DOHH2 (cell line): ENCODE results near the gene ITGA1.

ENCODE experiments used
- H3F3A ChIP-seq: fragments of 200-600 bp; sonication (generic), shearing (Covaris generic); 2 replicates; pipeline ENCODE4 v1.6.0; 2016; ENCODE audit warnings: antibody characterized with exemption, mild to moderate bottlenecking; ENCODE audit not compliant: control insufficient read depth, insufficient read depth
- H3K27ac ChIP-seq: fragments of 200-600 bp; sonication (generic); 2 replicates; pipeline ENCODE4 v1.5.1; 2014; ENCODE audit warnings: low read depth, mild to moderate bottlenecking, low read length, moderate library complexity
- H3K27me3 ChIP-seq: fragments of 200-600 bp; sonication (generic); 2 replicates; pipeline ENCODE4 v1.6.1; 2014; ENCODE audit warnings: mild to moderate bottlenecking, low read length, mixed read lengths; ENCODE audit not compliant: control insufficient read depth
- H3K36me3 ChIP-seq: fragments of 200-600 bp; sonication (generic); 2 replicates; pipeline ENCODE4 v1.6.1; 2014; ENCODE audit warnings: mild to moderate bottlenecking, low read length, moderate library complexity, mixed read lengths; ENCODE audit not compliant: control insufficient read depth
- H3K4me1 ChIP-seq: fragments of 200-600 bp; sonication (generic); 2 replicates; pipeline ENCODE4 v1.6.1; 2014; ENCODE audit warnings: mild to moderate bottlenecking, low read length, mixed read lengths; ENCODE audit not compliant: control insufficient read depth
- H3K4me2 ChIP-seq: fragments of 200-600 bp; sonication (generic); 2 replicates; pipeline ENCODE4 v1.6.0; 2014; ENCODE audit warnings: mild to moderate bottlenecking, low read length, moderate library complexity
- H3K4me3 ChIP-seq: fragments of 200-600 bp; sonication (generic); 2 replicates; pipeline ENCODE4 v1.5.1; 2014; ENCODE audit warnings: mild to moderate bottlenecking, low read length, mixed read lengths
- H3K79me2 ChIP-seq: fragments of 200-600 bp; sonication (generic); 2 replicates; pipeline ENCODE4 v1.6.1; 2014; ENCODE audit warnings: mild to moderate bottlenecking, low read length, mixed read lengths; ENCODE audit not compliant: control insufficient read depth
- H3K9me2 ChIP-seq: fragments of 200-600 bp; sonication (generic); replicated peaks from 2 replicates; pipeline ENCODE4 v1.6.1; 2014; ENCODE audit warnings: mild to moderate bottlenecking, low read length, mixed read lengths; ENCODE audit not compliant: control insufficient read depth
- H3K9me3 ChIP-seq: fragments of 200-600 bp; sonication (generic); 2 replicates; pipeline ENCODE4 v1.6.1; 2014; ENCODE audit warnings: antibody characterized with exemption, low read length, mixed read lengths; ENCODE audit not compliant: control insufficient read depth, insufficient read depth
- H4K20me1 ChIP-seq: fragments of 200-600 bp; sonication (generic); 2 replicates; pipeline ENCODE4 v1.6.0; 2014; ENCODE audit warnings: low read depth, mild to moderate bottlenecking, antibody characterized with exemption, low read length, moderate library complexity; ENCODE audit not compliant: control insufficient read depth, insufficient read depth
- CTCF ChIP-seq: fragments of 200-600 bp; sonication (generic); IDR thresholded peaks from one replicate; pipeline ENCODE4 v1.5.1; 2014; ENCODE audit warnings: antibody characterized with exemption, mild to moderate bottlenecking, low read depth, low read length; ENCODE audit not compliant: poor library complexity, severe bottlenecking
- EZH2phosphoT487 ChIP-seq: fragments of 200-600 bp; sonication (generic); IDR thresholded peaks from 2 replicates; pipeline ENCODE4 v1.6.1; 2017; ENCODE audit warnings: borderline replicate concordance, mild to moderate bottlenecking, antibody characterized with exemption, low read length, moderate library complexity, mixed read lengths

Gene ITGA1

GRCh38 chr5:52769061-52769460 lies 18.7 kb upstream of the ITGA1 start:
- 0 out of 2 replicates have a peak, but pooled peaks cover 5% of the 10 kb centered on the region for H3K27me3 ChIP-seq
- no peaks in the 10 kb centered on the region for H3K9me3 ChIP-seq
- H3F3A ChIP-seq, result no peaks in the 10 kb centered on the region
- H3K4me3 ChIP-seq, result no peak overlapping the region
- no peak overlapping the region for H3K27ac ChIP-seq
- no peaks in the 10 kb centered on the region for H3K36me3 ChIP-seq
- no peaks in the 10 kb centered on the region for H4K20me1 ChIP-seq
- no peaks in the 10 kb centered on the region for H3K79me2 ChIP-seq
- H3K4me2 ChIP-seq, result no peak overlapping the region
- H3K9me2 ChIP-seq, result no peaks in the 10 kb centered on the region
- TF ChIP-seq CTCF (no peak), EZH2phosphoT487 (no peak)
- no peaks in the 10 kb centered on the region for H3K4me1 ChIP-seq

DNA sequence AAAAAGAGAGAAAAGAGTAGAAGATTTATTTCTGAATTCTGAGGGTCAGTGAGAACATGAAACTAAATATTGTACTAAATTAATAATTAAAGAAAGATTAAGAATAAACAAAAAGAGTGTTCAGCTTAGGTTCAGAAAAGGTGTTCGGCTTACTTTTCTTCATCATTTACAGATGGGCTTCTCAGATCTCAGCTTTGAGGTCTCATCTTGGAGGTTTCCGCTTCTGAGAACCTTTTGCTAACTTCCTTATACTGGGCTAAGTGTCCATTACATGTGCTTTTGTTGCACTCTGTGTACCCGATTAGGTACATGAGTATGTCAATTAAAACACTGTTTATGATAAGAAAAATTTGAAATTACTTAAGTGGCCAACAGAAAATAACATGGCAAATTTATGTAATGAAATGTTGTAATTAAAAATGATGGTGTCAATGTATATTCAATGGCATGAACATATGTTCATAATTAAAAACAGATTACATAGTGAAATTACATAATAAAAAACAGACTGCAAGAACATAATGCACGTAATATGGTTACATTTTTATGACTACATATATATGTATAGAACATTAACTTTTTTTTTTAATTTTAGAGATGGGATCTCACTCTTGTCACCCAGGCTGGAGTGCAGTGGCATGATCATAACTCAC lies 17.3 kb upstream of the ITGA1 start:
- Histone ChIP-seq H3K27me3 (0 out of 2 replicates have a peak, but pooled peaks cover 5% of the 10 kb centered on the region), H3K9me3 (no peaks in the 10 kb centered on the region), H3K4me3 (no peak overlapping the region), H3K4me2 (no peak overlapping the region), H3K9me2 (no peaks in the 10 kb centered on the region), H3K36me3 (no peaks in the 10 kb centered on the region), H3F3A (no peaks in the 10 kb centered on the region), H4K20me1 (no peaks in the 10 kb centered on the region), H3K27ac (no peak overlapping the region), H3K79me2 (no peaks in the 10 kb centered on the region), H3K4me1 (no peaks in the 10 kb centered on the region)
- no peak for TF ChIP-seq CTCF
- no peak for TF ChIP-seq EZH2phosphoT487

- Histone ChIP-seq H3K4me3 (no peak overlapping the region), H3K4me1 (no peaks in the 10 kb centered on the region), H3K27me3 (0 out of 2 replicates have a peak, but pooled peaks cover 5% of the 10 kb centered on the region), H3K9me2 (no peaks in the 10 kb centered on the region), H3K79me2 (no peaks in the 10 kb centered on the region), H3K9me3 (no peaks in the 10 kb centered on the region), H3F3A (no peaks in the 10 kb centered on the region), H3K36me3 (no peaks in the 10 kb centered on the region), H3K4me2 (no peak overlapping the region), H4K20me1 (no peaks in the 10 kb centered on the region), H3K27ac (no peak overlapping the region)
- TF ChIP-seq CTCF (no peak), EZH2phosphoT487 (no peak)
Measured at GRCh38 chr5:52771343-52772039, 16.2 kb upstream of the ITGA1 start.
